Putamen (tissue), 1 donor: Measurements from ENCODE around the gene FTSJ3.

Experiments used
- DNase-seq: peaks from one replicate; pipeline ENCODE4 v3.0.0-alpha.2; 2016; ENCODE audit warnings: low spot score

FTSJ3 gene

DNA sequence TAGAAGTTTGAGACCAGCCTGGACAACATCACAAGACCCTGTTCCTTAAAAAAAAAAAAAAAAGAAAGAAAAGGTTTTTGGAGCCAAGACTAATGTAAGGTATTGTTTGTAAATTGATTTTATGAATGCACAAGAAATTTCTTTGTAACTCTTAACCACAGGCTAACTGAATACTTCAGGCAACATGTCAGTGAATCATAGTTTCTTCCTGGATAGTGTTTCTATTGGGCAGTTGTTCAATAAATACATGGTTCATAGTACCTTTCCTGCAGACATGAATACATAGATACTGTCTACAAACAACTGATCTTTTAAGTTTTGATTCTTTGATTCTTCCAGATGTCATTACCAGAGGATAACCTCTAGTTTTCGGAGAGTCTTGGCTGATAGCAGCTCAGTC lies 41.9 kb downstream of the FTSJ3 start:
- no peak for DNase-seq

DNA sequence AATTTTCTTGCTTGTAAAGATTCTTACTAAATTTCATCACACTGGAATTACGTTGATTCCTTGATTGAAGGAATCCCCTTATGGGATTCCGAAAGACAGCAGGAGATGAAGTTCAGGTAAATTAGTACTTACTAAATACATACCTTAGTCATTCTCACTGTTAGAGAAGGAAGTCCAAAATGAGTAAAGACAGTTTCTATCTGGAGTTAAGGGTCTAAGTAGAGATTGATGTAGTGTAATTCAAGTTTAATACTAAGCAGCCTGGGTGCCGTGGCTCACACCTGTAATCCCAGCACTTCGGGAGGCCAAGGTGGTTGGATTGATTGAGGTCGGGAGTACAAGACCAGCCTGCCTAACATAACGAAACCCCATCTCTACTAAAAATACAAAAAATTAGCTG lies 43.9 kb downstream of the FTSJ3 start:
- DNase-seq = no peak

DNA sequence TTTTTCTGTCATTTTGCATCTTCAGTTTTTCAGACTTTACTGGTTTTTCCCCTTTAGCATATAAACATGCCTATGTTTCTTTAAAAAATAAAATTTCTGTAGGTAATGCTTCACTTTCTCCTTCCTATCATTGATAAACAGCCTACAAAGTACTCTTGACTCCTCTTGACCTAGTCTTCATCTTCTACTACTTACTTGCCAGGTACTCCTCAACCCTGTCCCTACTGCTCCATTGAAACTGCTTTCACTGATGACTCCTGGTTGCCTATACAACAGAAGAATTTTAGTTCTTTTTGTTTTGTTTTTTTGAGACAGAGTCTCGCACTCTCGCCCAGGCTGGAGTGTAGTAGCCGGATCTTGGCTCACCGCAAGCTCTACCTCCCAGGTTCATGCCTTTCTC lies 46.5 kb downstream of the FTSJ3 start:
- DNase-seq = no peak

DNA sequence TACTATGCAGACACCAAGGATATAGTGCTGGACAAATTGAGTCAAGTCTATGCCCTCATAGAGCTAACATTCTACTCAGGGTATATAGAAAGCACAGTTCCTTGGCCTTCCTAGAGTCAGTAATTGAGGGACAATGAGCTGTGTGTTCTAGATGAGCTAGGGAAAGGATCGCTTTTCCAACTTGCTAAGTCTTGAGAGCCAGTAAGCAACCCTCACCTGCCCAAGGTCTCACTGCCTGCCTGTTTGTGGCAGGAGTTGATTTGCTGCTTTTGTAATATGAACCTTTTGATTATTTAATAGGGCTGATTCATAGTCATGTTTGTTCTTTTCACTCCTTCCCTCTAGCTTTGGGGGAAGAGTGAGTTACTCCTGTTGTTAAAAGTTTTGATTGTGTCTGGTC lies 47.0 kb downstream of the FTSJ3 start:
- DNase-seq = no peak

DNA sequence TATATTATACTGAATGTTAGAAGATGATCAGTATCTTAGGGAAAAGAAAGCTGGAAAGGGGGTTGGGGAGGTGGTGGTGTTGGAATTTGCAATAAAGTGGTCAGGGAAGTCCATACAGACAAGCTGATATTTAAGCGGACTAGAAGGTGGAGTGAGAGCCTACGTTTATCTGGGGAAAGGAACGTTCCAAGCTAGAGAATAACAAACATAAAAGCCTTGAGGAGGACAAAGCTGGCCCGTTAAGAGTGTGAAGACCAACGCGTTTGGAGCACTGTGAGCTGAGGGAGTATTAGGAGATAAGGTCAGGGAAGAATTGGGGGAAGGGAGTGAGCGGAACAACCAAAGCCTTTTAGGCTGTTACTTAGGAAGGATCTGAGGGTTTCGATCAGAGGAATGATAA lies 52.0 kb downstream of the FTSJ3 start:
- DNase-seq = no peak

DNA sequence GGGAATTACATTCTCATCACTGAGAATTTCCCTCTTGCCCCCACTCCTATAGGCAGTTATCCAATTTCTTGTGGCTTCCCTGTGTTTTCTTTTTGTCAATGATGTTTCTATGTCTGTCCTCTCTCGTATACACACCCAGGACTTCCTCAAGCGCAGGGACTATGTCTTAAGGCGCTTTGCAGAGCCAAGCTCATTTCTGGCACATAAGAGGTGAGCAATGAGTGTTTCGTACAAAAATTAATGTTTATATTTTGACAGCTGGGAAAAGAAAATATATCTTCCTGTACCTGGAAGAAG lies 52.5 kb downstream of the FTSJ3 start:
- no peak for DNase-seq

DNA sequence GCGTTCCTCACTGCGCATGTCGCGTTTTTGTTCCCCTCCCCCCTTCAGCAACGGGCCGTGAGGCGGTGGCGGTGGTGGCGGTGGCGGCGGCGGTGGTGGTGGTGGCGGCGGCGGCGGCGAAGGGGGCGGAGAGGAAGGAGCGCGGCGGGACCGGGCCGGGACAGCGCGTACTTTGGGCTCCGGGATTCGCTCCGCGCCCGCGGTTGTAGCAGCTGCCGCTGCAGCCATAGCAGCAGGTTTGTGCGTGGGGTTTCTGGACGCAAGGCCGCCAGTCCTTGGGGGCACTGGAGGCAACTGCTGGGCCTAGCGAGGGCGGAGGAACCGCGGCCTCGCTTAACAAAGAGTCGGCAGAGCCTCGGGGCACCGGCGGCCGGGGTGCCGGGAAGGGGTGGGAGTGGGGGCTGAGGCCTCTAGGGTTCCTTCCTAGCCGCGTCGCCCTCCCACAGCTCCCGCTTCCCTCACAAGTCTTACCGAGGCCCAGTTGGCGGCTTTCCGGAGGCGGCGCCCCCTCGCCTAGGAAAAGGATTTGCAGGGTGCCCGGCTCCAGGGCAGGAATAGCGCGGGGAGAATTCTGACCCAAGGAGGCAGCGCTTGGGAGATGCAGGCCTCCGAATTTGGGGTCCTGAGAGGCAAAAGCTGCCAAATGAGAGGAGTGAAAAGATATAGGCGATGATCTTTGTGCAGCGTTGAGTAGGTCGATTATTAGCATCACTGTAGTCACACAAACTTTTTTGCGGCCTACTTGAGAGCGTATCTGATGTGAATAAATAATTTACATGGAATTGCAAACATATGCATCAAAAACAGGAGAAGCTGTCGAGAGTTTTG lies 53.1 kb downstream of the FTSJ3 start, which contains the start of gene DDX42:
Gene DDX42 (plus strand): TSS at position 30 of the 828 bp plus-strand sequence. CDS start 12,880 bp downstream, outside the sequence.
- DNase-seq = peak; percentile 37

DNA sequence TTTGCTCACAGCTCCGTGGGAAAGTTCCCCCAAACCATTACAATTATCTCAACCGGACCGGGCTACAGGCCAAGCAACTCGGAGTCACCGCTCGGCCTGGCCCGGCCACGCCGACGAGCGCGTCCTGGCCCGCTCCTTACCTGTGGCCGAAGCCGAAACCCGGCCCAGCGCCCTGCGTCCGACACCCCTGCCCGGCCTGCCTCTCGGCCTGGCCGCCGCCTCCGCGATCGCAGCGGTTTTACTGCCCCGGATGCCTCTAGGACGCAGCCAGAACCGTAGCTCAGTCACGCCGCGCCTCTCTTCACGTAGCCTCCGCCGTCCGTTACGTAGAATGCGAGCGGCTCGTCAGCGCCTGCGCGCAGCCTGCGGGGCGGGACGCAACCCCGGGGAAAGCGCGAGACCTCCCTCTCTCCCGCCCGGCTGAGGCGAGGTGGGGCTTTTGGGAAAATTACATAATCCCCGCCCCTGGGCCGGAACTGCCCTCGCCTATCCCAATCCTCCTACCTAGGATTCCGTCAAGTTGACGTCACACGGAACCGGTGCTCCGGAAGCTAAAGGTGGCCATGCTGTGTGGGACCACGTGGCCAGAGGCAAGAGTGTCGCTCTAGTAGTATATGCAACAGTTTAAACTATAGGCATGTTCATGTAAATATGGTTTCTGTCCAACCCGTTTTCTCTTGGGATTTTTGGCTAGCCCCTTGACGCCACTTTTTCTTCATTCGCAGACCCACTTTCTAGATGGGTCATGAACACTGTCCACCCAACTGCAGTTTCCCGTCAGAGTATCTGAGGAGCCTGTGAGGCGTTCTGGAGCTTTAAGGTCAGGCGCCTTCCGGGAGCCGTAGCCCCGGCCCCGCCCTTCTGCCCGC lies 54.0 kb downstream of the FTSJ3 start, which contains the start of gene CCDC47:
Gene CCDC47 (minus strand): TSS at position 326 of the 869 bp plus-strand sequence. CDS start 7,422 bp downstream, outside the sequence.
- peak; percentile 99 for DNase-seq

DNA sequence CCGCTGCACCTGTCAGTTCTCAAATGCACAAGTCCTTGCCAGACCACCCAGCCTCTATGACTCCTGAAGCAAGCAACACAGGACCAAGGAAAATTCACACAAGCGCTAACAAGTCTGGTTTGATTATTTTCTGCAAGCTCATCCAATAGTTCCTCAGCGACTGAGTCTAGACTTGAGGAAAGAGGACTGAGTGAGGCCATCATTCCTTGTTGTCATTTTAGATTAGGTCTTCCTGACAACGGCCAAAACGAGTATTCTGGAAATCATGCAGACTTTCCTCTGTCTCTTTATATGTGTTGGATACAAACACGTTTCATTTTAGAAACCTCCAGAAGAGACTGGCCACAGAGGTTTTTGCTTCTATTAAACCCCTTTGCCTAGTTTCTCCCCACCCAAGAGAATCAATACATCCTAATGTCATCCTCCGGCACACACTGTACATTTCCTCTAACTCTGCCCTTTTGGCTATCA lies 54.6 kb downstream of the FTSJ3 start:
- DNase-seq = no peak
